A673 (cell line): ENCODE data around the gene PAPSS2. TPM values are rescaled to one million over a fixed set of nuclear protein-coding genes. Genes with fewer than 3 reads are reported as not detected.
A peak's percentile ranks its signal among the peaks of the same experiment; 100 is the strongest.

Experiments
- BruUV-seq: library from RNA; stranded (reverse); fragments of 400-500 nt; replicated peaks from 2 replicates; lab custom pipeline; 2021; lab: Mats Ljungman, UMichigan
- CTCF ChIA-PET: fragments of 300-600 bp; sonication (Branson Sonifier 250); formaldehyde crosslinking; loops from one replicate; lab custom pipeline; 2022; ENCODE audit warnings: antibody characterized with exemption; lab: Charles Lee
- POLR2A ChIA-PET: fragments of 300-600 bp; sonication (Branson Sonifier 250); formaldehyde crosslinking; loops from one replicate; lab custom pipeline; 2022; ENCODE audit warnings: antibody characterized with exemption; ENCODE audit not compliant: low non-redundant PET; lab: Charles Lee
- DNase-seq: peaks from one replicate; pipeline ENCODE4 v3.0.0-alpha.2; 2015; ENCODE audit warnings: low spot score
- H3K27ac ChIP-seq: fragments of 200-600 bp; sonication (generic); 2 replicates; pipeline ENCODE4 v1.5.1; 2016; ENCODE audit warnings: mixed run types, low read depth, mild to moderate bottlenecking, mixed read lengths, antibody characterized with exemption, low read length; ENCODE audit not compliant: poor library complexity, severe bottlenecking
- H3K27me3 ChIP-seq: fragments of 200-600 bp; sonication (generic); replicated peaks from 2 replicates; pipeline ENCODE4 v1.6.1; 2017; ENCODE audit warnings: mixed run types, low read depth, mild to moderate bottlenecking, mixed read lengths, antibody characterized with exemption, low read length; ENCODE audit not compliant: insufficient read depth, poor library complexity
- H3K36me3 ChIP-seq: fragments of 200-600 bp; sonication (generic); 2 replicates; pipeline ENCODE4 v1.6.1; 2016; ENCODE audit warnings: mixed run types, mild to moderate bottlenecking, mixed read lengths, antibody characterized with exemption, low read length; ENCODE audit not compliant: insufficient read depth, poor library complexity, severe bottlenecking
- H3K4me1 ChIP-seq: fragments of 200-600 bp; sonication (generic); 2 replicates; pipeline ENCODE4 v1.6.1; 2017; ENCODE audit warnings: mixed run types, mild to moderate bottlenecking, mixed read lengths, antibody characterized with exemption, low read length; ENCODE audit not compliant: insufficient read depth, poor library complexity, severe bottlenecking
- H3K4me3 ChIP-seq: fragments of 200-600 bp; sonication (generic); 2 replicates; pipeline ENCODE4 v1.5.1; 2016; ENCODE audit warnings: low read depth, mixed run types, mild to moderate bottlenecking, mixed read lengths, low read length; ENCODE audit not compliant: poor library complexity, severe bottlenecking
- H3K9me3 ChIP-seq: fragments of 200-600 bp; sonication (generic); 2 replicates; pipeline ENCODE4 v1.6.1; 2016; ENCODE audit warnings: mixed run types, low read depth, mild to moderate bottlenecking, mixed read lengths, antibody characterized with exemption, low read length; ENCODE audit not compliant: poor library complexity, severe bottlenecking
- CTCF ChIP-seq: fragments of 300-800, 200-600 bp; sonication (generic); conservative IDR thresholded peaks from 2 replicates; pipeline ENCODE4 v1.5.1; 2017; ENCODE audit warnings: low read depth, mild to moderate bottlenecking, antibody characterized with exemption, low read length, moderate library complexity, mixed read lengths
- EZH2 ChIP-seq: fragments of 200-600 bp; sonication (generic); IDR thresholded peaks from 2 replicates; pipeline ENCODE4 v1.6.1; 2017; ENCODE audit warnings: borderline replicate concordance, low read depth, mild to moderate bottlenecking, mixed read lengths, antibody characterized with exemption, low read length; ENCODE audit not compliant: poor library complexity, severe bottlenecking
- intact Hi-C: fragments of 100-400 bp; cut with micrococcal nuclease; formaldehyde crosslinking; loops from one replicate; pipeline ENCODE4 v1.10.0; 2022; ENCODE audit not compliant: unreplicated experiment
- total RNA-seq: library from RNA; stranded (reverse); gene quantifications from 2 replicates; pipeline ENCODE4 v1.2.3, GENCODE V29; 2021

Gene PAPSS2
- total RNA-seq, 1 experiment from 2014 or later: 14.0 TPM

DNA sequence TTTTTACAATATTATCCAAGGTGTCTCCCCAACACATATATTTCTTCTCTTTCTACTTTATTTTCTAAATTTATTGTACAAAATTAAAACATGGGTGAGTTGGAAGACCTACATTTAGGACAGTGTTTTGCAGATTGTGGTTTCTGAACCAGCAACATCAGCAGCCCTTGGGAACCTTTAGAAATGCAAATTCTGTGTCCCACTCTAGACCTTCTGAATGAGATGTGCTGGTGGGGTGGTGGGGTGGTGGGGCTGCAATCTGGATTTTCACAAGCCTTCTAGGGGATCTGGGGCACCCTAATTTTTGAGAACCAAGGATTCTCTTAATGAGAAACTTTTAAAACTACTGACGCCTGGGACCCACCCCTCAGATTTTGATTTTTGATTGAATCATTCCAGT lies 7.4 kb upstream of the PAPSS2 start:
- H3K9me3 ChIP-seq: no peaks in the 10 kb centered on the region
- H3K27ac ChIP-seq: no peak overlapping the region
- no peaks in the 10 kb centered on the region for H3K4me1 ChIP-seq
- BruUV-seq: no TSS peak
- no peaks in the 10 kb centered on the region for H3K36me3 ChIP-seq
- DNase-seq: no peak
- no peak for TF ChIP-seq CTCF
- TF ChIP-seq EZH2: no peak
- intact Hi-C loops: loop anchor here (10.0 kb wide), 1 partner anchor 903 kb away; no protein-coding TSS in a partner anchor
- H3K4me3 ChIP-seq: no peak overlapping the region
- POLR2A ChIA-PET: no interaction called here
- H3K27me3 ChIP-seq: no peaks in the 10 kb centered on the region
- CTCF ChIA-PET: no interaction called here

DNA sequence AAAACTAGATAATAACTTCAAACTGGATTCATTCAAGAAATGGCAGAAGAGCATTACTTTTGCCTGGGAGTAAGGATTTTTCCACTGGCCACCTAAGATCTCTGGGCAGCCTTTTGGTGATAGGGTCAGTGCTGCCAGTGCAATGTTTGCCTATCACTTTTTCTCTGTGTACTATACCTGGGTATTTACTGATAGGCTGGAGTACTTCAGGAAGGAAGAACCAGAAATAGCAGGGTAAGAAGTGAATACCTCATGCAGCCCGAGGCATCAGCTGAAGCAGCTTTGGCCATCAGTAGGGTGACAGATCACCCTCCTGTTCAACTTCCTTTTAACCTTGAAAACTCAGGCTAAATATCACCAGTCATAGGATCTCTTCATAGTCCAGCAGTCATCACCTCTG lies 5.5 kb upstream of the PAPSS2 start:
- BruUV-seq: no TSS peak
- CTCF ChIA-PET: no interaction called here

GRCh38 chr10:87656431-87657072 lies 3.1 kb upstream of the PAPSS2 start:
- DNase-seq: peak; percentile 72
- no peaks in the 10 kb centered on the region for H3K36me3 ChIP-seq
- BruUV-seq: no TSS peak
- intact Hi-C loops: loop anchor here (1.0 to 10.0 kb wide), 6 partner anchors 79 to 898 kb away; partner anchors contain the start of genes KLLN and PTEN
- H3K9me3 ChIP-seq: no peaks in the 10 kb centered on the region
- ChIA-PET POLR2A (no interaction called here), CTCF (no interaction called here)
- TF ChIP-seq CTCF (peak; percentile 80), EZH2 (no peak)
- H3K27ac ChIP-seq: no peak overlapping the region
- H3K4me1 ChIP-seq: peaks cover 8% of the 10 kb centered on the region
- H3K4me3 ChIP-seq: no peak overlapping the region
- no peaks in the 10 kb centered on the region for H3K27me3 ChIP-seq

More for the DNA sequence above, 5.5 kb upstream of the PAPSS2 start:
- no peak for TF ChIP-seq EZH2
- no peak for TF ChIP-seq CTCF
- no peaks in the 10 kb centered on the region for H3K9me3 ChIP-seq
- POLR2A ChIA-PET: no interaction called here
- intact Hi-C loops: loop anchor here (10.0 kb wide), 1 partner anchor 901 kb away; no protein-coding TSS in a partner anchor
- no peak overlapping the region for H3K4me3 ChIP-seq
- H3K36me3 ChIP-seq: no peaks in the 10 kb centered on the region
- H3K27ac ChIP-seq: no peak overlapping the region
- DNase-seq: no peak
- H3K27me3 ChIP-seq: no peaks in the 10 kb centered on the region
- no peaks in the 10 kb centered on the region for H3K4me1 ChIP-seq
